Measurements from ENCODE around the gene SUDS3.

- no peak for TF ChIP-seq POLR2A (IDR thresholded peaks at IDR 0.05; ENCODE audit: low read length)
- TF ChIP-seq GATA1 (IDR thresholded peaks at IDR 0.05; ENCODE audit: low read depth, low read length), result no peak
These were observed 28.6 kb downstream of the SUDS3 start for GRCh38 chr12:118404876-118405521.
